Kidney (tissue), 22 donors: ENCODE results near the gene RP9. TPM values are rescaled to one million over a fixed set of nuclear protein-coding genes. Genes with fewer than 3 reads are reported as not detected.
A peak's percentile ranks its signal among the peaks of the same experiment; 100 is the strongest.

Experiments
- DNase-seq, 5 donors: peaks; one replicate each; pipeline ENCODE4 v3.0.0-alpha.2; 2013 to 2020
- FAIRE-seq: peaks from 2 replicates; lab custom pipeline; 2012; peaks lifted over from hg19 to GRCh38; lab: Jason Lieb, UNC
- H3K27ac ChIP-seq, 2 donors: one replicate each; pipeline ENCODE4 v1.7.0; 2013; ENCODE audit warnings: low read depth in 2 of 2, low read length in 2 of 2, inconsistent platforms in 1 of 2
- H3K27me3 ChIP-seq: one replicate; pipeline ENCODE4 v1.7.1; 2013; ENCODE audit warnings: low read length, inconsistent platforms; ENCODE audit not compliant: control insufficient read depth, insufficient read depth
- H3K36me3 ChIP-seq, 3 donors: one replicate each; pipeline versions ENCODE4 v1.7.0 to v1.7.1; 2013; ENCODE audit warnings: low read length in 3 of 3, control low read depth in 1 of 3, inconsistent platforms in 1 of 3; ENCODE audit not compliant: insufficient read depth in 3 of 3, control insufficient read depth in 2 of 3
- H3K4me1 ChIP-seq, 3 donors: one replicate each; pipeline versions ENCODE4 v1.7.0 to v1.7.1; 2013; ENCODE audit warnings: low read length in 3 of 3, inconsistent platforms in 1 of 3, low read depth in 1 of 3; ENCODE audit not compliant: control insufficient read depth in 2 of 3, insufficient read depth in 2 of 3
- H3K4me3 ChIP-seq, 3 donors: one replicate each; pipeline versions ENCODE4 v1.7.0 to v1.8.1; 2013; ENCODE audit warnings: low read length in 3 of 3, control low read depth in 1 of 3, inconsistent platforms in 1 of 3
- H3K9ac ChIP-seq, 3 donors: one replicate each; pipeline versions ENCODE4 v1.7.0 to v1.7.1; 2013; ENCODE audit warnings: low read length in 3 of 3, control low read depth in 1 of 3, inconsistent platforms in 1 of 3
- H3K9me3 ChIP-seq, 3 donors: one replicate each; pipeline versions ENCODE4 v1.7.0 to v1.7.1; 2013; ENCODE audit warnings: low read length in 3 of 3, control low read depth in 1 of 3, inconsistent platforms in 1 of 3; ENCODE audit not compliant: control insufficient read depth in 2 of 3, insufficient read depth in 1 of 3
- CTCF ChIP-seq: IDR thresholded peaks from 3 replicates; pipeline ENCODE4 v1.5.1; 2012; ENCODE audit warnings: mild to moderate bottlenecking, moderate library complexity, borderline replicate concordance; ENCODE audit not compliant: insufficient read depth; ENCODE audit errors: extremely low read depth
- intact Hi-C: fragments of 100-400 bp; cut with DNase I; formaldehyde crosslinking; loops from one replicate; pipeline ENCODE4 v1.11.1; 2022
- long read RNA-seq, 10 donors: library from polyadenylated mRNA in 1 of 10; unstranded in 1 of 10; transcript quantifications; one replicate each; pipeline ENCODE4 v2.0.0 and lab custom pipeline, GENCODE V29; 2021 to 2026
- polyA plus RNA-seq: library from polyadenylated mRNA; stranded (reverse); fragments of 350-450 nt; fragmentation: Illumina TruSeq; extraction: RNeasy Lipid Tissue Mini Kit (QIAGEN cat#74804); gene quantifications from one replicate; pipeline ENCODE4 v1.2.3, GENCODE V29; 2014; ENCODE audit warnings: low read depth, low replicate concordance; ENCODE audit not compliant: insufficient read depth
- total RNA-seq: library from RNA; stranded (reverse); fragmentation: NEBNext Ultra II Directional; extraction: Animal tissue kit (Norgen Biotek cat#: 25700); gene quantifications from one replicate; pipeline ENCODE4 v1.2.1, GENCODE V29; 2021
- donor health status: control.
- donor health status: control.
- donor health status: control.
- donor health status: control.
- donor health status: control.
- donor health status: DM: yes; HTN: yes; CAD: no.
- donor health status: Normal renal cell carcinoma (clear cell type).

Gene RP9
- total RNA-seq (11.3 TPM), polyA plus RNA-seq (26.1 TPM)
- long read RNA-seq, donor 1, transcript RP9-201 (6 exons, 1,121 nt): major isoform, 15 of 16 reads
- long read RNA-seq, donor 1, partial matches to known transcripts: 0 of 16 reads
- long read RNA-seq, donor 1, other reads (novel, unspliced or antisense): 0 of 16 reads
- long read RNA-seq, donor 2, transcript RP9-201 (6 exons, 1,121 nt): major isoform, 6 of 6 reads
- long read RNA-seq, donor 2, partial matches to known transcripts: 0 of 6 reads
- long read RNA-seq, donor 2, other reads (novel, unspliced or antisense): 0 of 6 reads
- long read RNA-seq, donor 3, transcript RP9-201 (6 exons, 1,121 nt): major isoform, 15 of 21 reads
- long read RNA-seq, donor 3, partial matches to known transcripts: 6 of 21 reads
- long read RNA-seq, donor 3, other reads (novel, unspliced or antisense): 0 of 21 reads
- long read RNA-seq, donor 4, transcript RP9-201 (6 exons, 1,121 nt): major isoform, 7 of 7 reads
- long read RNA-seq, donor 4, partial matches to known transcripts: 0 of 7 reads
- long read RNA-seq, donor 4, other reads (novel, unspliced or antisense): 0 of 7 reads
- long read RNA-seq, donor 5, partial matches to known transcripts: 0 of 3 reads
- long read RNA-seq, donor 5, other reads (novel, unspliced or antisense): 0 of 3 reads
- long read RNA-seq, donor 6, transcript RP9-201 (6 exons, 1,121 nt): major isoform, 24 of 26 reads
- long read RNA-seq, donor 6, partial matches to known transcripts: 0 of 26 reads
- long read RNA-seq, donor 6, other reads (novel, unspliced or antisense): 0 of 26 reads
- long read RNA-seq, donor 7, transcript RP9-201 (6 exons, 1,121 nt): major isoform, 13 of 16 reads
- long read RNA-seq, donor 7, partial matches to known transcripts: 1 of 16 reads
- long read RNA-seq, donor 7, other reads (novel, unspliced or antisense): 2 of 16 reads
- long read RNA-seq, donor 8, transcript RP9-201 (6 exons, 1,121 nt): major isoform, 24 of 24 reads
- long read RNA-seq, donor 8, partial matches to known transcripts: 0 of 24 reads
- long read RNA-seq, donor 8, other reads (novel, unspliced or antisense): 0 of 24 reads
- long read RNA-seq, donor 9, transcript RP9-201 (6 exons, 1,121 nt): major isoform, 5 of 6 reads
- long read RNA-seq, donor 9, partial matches to known transcripts: 0 of 6 reads
- long read RNA-seq, donor 9, other reads (novel, unspliced or antisense): 0 of 6 reads
- long read RNA-seq, donor 10, transcript RP9-201 (6 exons, 1,121 nt): major isoform, 15 of 15 reads
- long read RNA-seq, donor 10, partial matches to known transcripts: 0 of 15 reads
- long read RNA-seq, donor 10, other reads (novel, unspliced or antisense): 0 of 15 reads

GRCh38 chr7:33109005-33109757 lies at the start of gene RP9:
Gene RP9 (minus strand): TSS chr7:33109404. CDS start chr7:33109372, 32 bp downstream.
- H3K4me3 ChIP-seq: peak within 1 kb of the TSS; percentile 61 to 84 (median 78)
- intact Hi-C loops: no loop called here
- peak within 1 kb of the TSS; percentile 69 to 82 (median 74) for H3K9ac ChIP-seq
- H3K4me1 ChIP-seq: peaks cover 3 to 18% (median 13%) of the 10 kb centered on the region in 3 donors
- no peaks in the 10 kb centered on the region for H3K9me3 ChIP-seq
- H3K27me3 ChIP-seq: no peaks in the 10 kb centered on the region
- FAIRE-seq (no peak), DNase-seq (peak; percentile 87 to 95 (median 90))
- H3K27ac ChIP-seq: peak within 1 kb of the TSS in 1 of 2 donors; percentile 67
- peak; percentile 65 for TF ChIP-seq CTCF
- no peaks in the 10 kb centered on the region for H3K36me3 ChIP-seq

- no peak overlapping the region for H3K4me3 ChIP-seq
- H3K4me1 ChIP-seq: no peaks in the 10 kb centered on the region
- no peak overlapping the region for H3K27ac ChIP-seq
- H3K9ac ChIP-seq: no peak overlapping the region
- no peak for TF ChIP-seq CTCF
- no peaks in the 10 kb centered on the region for H3K27me3 ChIP-seq
- H3K36me3 ChIP-seq: no peaks in the 10 kb centered on the region
- intact Hi-C loops: no loop called here
- FAIRE-seq (no peak), DNase-seq (no peak)
- H3K9me3 ChIP-seq: no peaks in the 10 kb centered on the region
These were observed 48.6 kb upstream of the RP9 start for GRCh38 chr7:33157781-33158180.

GRCh38 chr7:33157311-33157710 lies 48.1 kb upstream of the RP9 start:
- FAIRE-seq: no peak
- Histone ChIP-seq H3K4me3 (no peak overlapping the region), H3K27ac (no peak overlapping the region), H3K9me3 (no peaks in the 10 kb centered on the region), H3K27me3 (no peaks in the 10 kb centered on the region), H3K4me1 (no peaks in the 10 kb centered on the region), H3K9ac (no peak overlapping the region), H3K36me3 (no peaks in the 10 kb centered on the region)
- intact Hi-C loops: no loop called here
- no peak for TF ChIP-seq CTCF
- DNase-seq: no peak
